Type B pancreatic cell (in vitro differentiated cells): Measurements from ENCODE around the gene MSH2. TPM values are rescaled to one million over a fixed set of nuclear protein-coding genes. Genes with fewer than 3 reads are reported as not detected.
"Not testable (repeated sequence)": the region's sequence is repeated elsewhere in the genome, so short reads cannot be mapped to it uniquely, and the experiment has no call there.

ENCODE experiments used
- DNase-seq: peaks from one replicate; pipeline ENCODE4 v3.0.0; 2021; ENCODE audit warnings: mixed read lengths; ENCODE audit not compliant: unreplicated experiment; ENCODE audit errors: extremely low spot score
- H3K27ac Mint-ChIP-seq: 2 replicates; pipeline ENCODE4 v1.8.0; 2021; ENCODE audit warnings: mild to moderate bottlenecking, mixed read lengths
- H3K27me3 Mint-ChIP-seq: 2 replicates; pipeline ENCODE4 v1.8.0; 2021; ENCODE audit warnings: mixed read lengths
- H3K36me3 Mint-ChIP-seq: 2 replicates; pipeline ENCODE4 v1.8.0; 2021; ENCODE audit warnings: mixed read lengths
- H3K4me1 Mint-ChIP-seq: one replicate; pipeline ENCODE4 v1.8.0; 2021; ENCODE audit warnings: mixed read lengths; ENCODE audit not compliant: unreplicated experiment
- H3K4me3 Mint-ChIP-seq: 2 replicates; pipeline ENCODE4 v1.8.0; 2021; ENCODE audit warnings: mild to moderate bottlenecking, mixed read lengths
- H3K9me3 Mint-ChIP-seq: 2 replicates; pipeline ENCODE4 v1.8.0; 2021; ENCODE audit warnings: mixed read lengths
- total RNA-seq: library from RNA; stranded (reverse); gene quantifications from 2 replicates; pipeline ENCODE4 v1.2.1, GENCODE V29; 2021; ENCODE audit warnings: low replicate concordance
- TF ChIP-seq, protein P1 (sequence below): fragments of 200-600 bp; sonication (generic); conservative IDR thresholded peaks from 2 replicates; pipeline ENCODE4 v1.5.0; 2021; ENCODE audit warnings: antibody characterized with exemption, mild to moderate bottlenecking

Gene MSH2
- total RNA-seq, 1 donor from 2014 or later = 53.3 TPM

DNA sequence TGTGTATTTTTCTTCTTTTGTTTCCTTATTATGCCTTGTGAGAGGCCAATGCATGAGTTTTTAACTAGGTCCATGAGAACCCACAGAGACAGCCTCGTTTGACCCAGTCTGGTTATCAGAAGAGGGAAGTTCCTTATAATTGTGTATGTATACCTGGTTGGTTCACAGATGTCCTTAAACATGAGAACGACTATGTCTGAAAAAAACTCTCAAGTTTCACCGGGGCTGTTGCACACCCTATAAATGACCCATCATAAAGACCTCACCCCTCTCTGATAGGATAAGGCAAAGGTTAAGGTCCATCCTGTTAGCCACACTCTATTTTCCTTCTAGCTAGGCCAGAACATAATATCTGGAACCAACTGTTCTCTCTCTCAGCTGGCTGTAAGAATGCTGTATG lies 42.7 kb upstream of the MSH2 start:
- H3K27me3 Mint-ChIP-seq = no peaks in the 10 kb centered on the region
- TF ChIP-seq, protein P1, sequence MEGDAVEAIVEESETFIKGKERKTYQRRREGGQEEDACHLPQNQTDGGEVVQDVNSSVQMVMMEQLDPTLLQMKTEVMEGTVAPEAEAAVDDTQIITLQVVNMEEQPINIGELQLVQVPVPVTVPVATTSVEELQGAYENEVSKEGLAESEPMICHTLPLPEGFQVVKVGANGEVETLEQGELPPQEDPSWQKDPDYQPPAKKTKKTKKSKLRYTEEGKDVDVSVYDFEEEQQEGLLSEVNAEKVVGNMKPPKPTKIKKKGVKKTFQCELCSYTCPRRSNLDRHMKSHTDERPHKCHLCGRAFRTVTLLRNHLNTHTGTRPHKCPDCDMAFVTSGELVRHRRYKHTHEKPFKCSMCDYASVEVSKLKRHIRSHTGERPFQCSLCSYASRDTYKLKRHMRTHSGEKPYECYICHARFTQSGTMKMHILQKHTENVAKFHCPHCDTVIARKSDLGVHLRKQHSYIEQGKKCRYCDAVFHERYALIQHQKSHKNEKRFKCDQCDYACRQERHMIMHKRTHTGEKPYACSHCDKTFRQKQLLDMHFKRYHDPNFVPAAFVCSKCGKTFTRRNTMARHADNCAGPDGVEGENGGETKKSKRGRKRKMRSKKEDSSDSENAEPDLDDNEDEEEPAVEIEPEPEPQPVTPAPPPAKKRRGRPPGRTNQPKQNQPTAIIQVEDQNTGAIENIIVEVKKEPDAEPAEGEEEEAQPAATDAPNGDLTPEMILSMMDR = no peak
- DNase-seq = no peak
- peaks cover 9% of the 10 kb centered on the region for H3K4me1 Mint-ChIP-seq
- no peak overlapping the region for H3K4me3 Mint-ChIP-seq
- peak overlapping the region; percentile 80 for H3K27ac Mint-ChIP-seq
- no peaks in the 10 kb centered on the region for H3K36me3 Mint-ChIP-seq
- H3K9me3 Mint-ChIP-seq = peaks cover 5% of the 10 kb centered on the region

GRCh38 chr2:47360927-47361326 lies 42.0 kb upstream of the MSH2 start:
- no peak overlapping the region for H3K4me3 Mint-ChIP-seq

DNA sequence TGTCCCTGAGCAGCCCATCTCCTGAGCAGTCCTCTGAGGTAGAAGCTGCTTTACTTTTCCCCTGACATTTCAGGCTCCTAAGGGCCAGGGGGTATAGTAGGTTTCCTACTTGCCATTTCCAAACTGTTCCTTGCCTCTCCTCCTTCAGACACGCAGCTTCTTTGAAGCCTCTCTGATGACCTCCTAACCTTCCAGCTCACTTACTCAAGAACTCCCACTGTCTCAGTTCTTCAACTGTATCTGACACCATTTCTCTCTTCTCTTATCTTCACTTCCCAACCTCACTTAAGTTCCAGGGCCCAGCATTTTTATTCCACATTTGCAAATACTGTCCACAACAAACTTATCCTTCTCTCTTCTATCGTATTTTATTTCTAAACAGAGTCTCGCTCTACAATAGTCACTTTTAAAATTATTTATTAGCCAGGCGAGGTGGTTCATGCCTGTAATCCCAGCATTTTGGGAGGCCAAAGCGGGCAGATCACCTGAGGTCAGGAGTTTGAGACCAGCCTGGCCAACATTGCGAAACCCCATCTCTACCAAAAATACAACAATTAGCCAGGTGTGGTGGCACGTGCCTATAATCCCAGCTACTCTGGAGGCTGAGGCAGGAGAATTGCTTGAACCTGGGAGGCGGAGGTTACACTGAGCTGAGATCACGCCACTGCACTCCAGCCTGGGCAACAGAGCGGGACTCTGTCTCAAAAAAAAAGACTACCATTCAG lies 41.3 kb upstream of the MSH2 start:
- DNase-seq, H3K4me3 Mint-ChIP-seq, H3K36me3 Mint-ChIP-seq, H3K27me3 Mint-ChIP-seq, H3K27ac Mint-ChIP-seq, H3K9me3 Mint-ChIP-seq, H3K4me1 Mint-ChIP-seq: not testable (repeated sequence)

More at GRCh38 chr2:47360927-47361326, 42.0 kb upstream of the MSH2 start:
- TF ChIP-seq, protein P1 = no peak
- no peaks in the 10 kb centered on the region for H3K36me3 Mint-ChIP-seq
- H3K27me3 Mint-ChIP-seq = no peaks in the 10 kb centered on the region
- H3K4me1 Mint-ChIP-seq = peaks cover 9% of the 10 kb centered on the region
- H3K27ac Mint-ChIP-seq = no peak overlapping the region
- no peak for DNase-seq
- peaks cover 5% of the 10 kb centered on the region for H3K9me3 Mint-ChIP-seq

GRCh38 chr2:47373747-47374146 lies 29.2 kb upstream of the MSH2 start:
- Mint-ChIP-seq H3K27me3 (peaks cover 10% of the 10 kb centered on the region), H3K9me3 (no peaks in the 10 kb centered on the region), H3K27ac (peak overlapping the region; percentile 76), H3K36me3 (peaks cover 3% of the 10 kb centered on the region), H3K4me1 (peaks cover 19% of the 10 kb centered on the region), H3K4me3 (peak overlapping the region; percentile 60)
- TF ChIP-seq, protein P1 = no peak
- no peak for DNase-seq

- no peak for DNase-seq
- H3K36me3 Mint-ChIP-seq = peaks cover 3% of the 10 kb centered on the region
- H3K27ac Mint-ChIP-seq = no peak overlapping the region
- no peaks in the 10 kb centered on the region for H3K9me3 Mint-ChIP-seq
- peaks cover 19% of the 10 kb centered on the region for H3K4me1 Mint-ChIP-seq
- peaks cover 8% of the 10 kb centered on the region for H3K27me3 Mint-ChIP-seq
- TF ChIP-seq, protein P1 = no peak
- no peak overlapping the region for H3K4me3 Mint-ChIP-seq
Measured at GRCh38 chr2:47375307-47375706, 27.6 kb upstream of the MSH2 start.

GRCh38 chr2:47379384-47379783 lies 23.6 kb upstream of the MSH2 start:
- no peak for DNase-seq
- no peak overlapping the region for H3K27ac Mint-ChIP-seq
- H3K9me3 Mint-ChIP-seq = no peaks in the 10 kb centered on the region
- peaks cover 13% of the 10 kb centered on the region for H3K36me3 Mint-ChIP-seq
- no peaks in the 10 kb centered on the region for H3K27me3 Mint-ChIP-seq
- H3K4me1 Mint-ChIP-seq = no peaks in the 10 kb centered on the region
- no peak overlapping the region for H3K4me3 Mint-ChIP-seq
- TF ChIP-seq, protein P1 = no peak
